Body of pancreas (tissue), 4 donors: ENCODE results near the gene USP48.

Experiments
- CTCF ChIP-seq, 7 experiments: fragments of 450-650 bp in 4 of 7; fragments of 200-600 bp in 3 of 7; sonication (generic) in 3 of 7; IDR thresholded peaks; one replicate each; pipeline ENCODE4 v1.5.1; 2016 to 2019; ENCODE audit warnings: antibody characterized with exemption in 7 of 7
- POLR2A ChIP-seq, 3 donors: fragments of 450-650 bp; IDR thresholded peaks; one replicate each; pipeline ENCODE4 v1.6.1; 2016; ENCODE audit warnings: antibody characterized with exemption in 3 of 3, mild to moderate bottlenecking in 2 of 3

- TF ChIP-seq CTCF (IDR thresholded peaks at IDR 0.05) (no peak), POLR2A (IDR thresholded peaks at IDR 0.05) (no peak)
Observed at GRCh38 chr1:21775550-21775914, 7.4 kb downstream of the USP48 start.
